Measurements from ENCODE around the gene MOG.

- TF ChIP-seq CTCF (IDR thresholded peaks at IDR 0.05; ENCODE audit: low read length) (no peak), EZH2 (IDR thresholded peaks at IDR 0.05; ENCODE audit: borderline replicate concordance, low read length) (no peak)
Observed at GRCh38 chr6:29626948-29627754, 29.7 kb upstream of the MOG start.

Data from OCI-LY1 (cell line).